ENCODE data around the gene LIMK2. TPM values are rescaled to one million over a fixed set of nuclear protein-coding genes. Genes with fewer than 3 reads are reported as not detected.

LIMK2 gene
- total RNA-seq, 1 experiment from 2014 or later, result 42.8 TPM

GRCh38 chr22:31253949-31254348 lies 41.9 kb downstream of the LIMK2 start (continued):
- no peak for TF ChIP-seq ZNF512 (CRISPR knock-in tag; IDR thresholded peaks at IDR 0.05; ENCODE audit: borderline replicate concordance)
- no peak for TF ChIP-seq NR1H2 (CRISPR knock-in tag; IDR thresholded peaks at IDR 0.05)
- TF ChIP-seq ZNF232 (CRISPR knock-in tag; IDR thresholded peaks at IDR 0.05), result no peak
- TF ChIP-seq ATF3 (CRISPR knock-in tag; conservative IDR thresholded peaks at IDR 0.05), result no peak

GRCh38 chr22:31259798-31260473 lies 47.8 kb downstream of the LIMK2 start:
- TF ChIP-seq JUN (CRISPR knock-in tag; IDR thresholded peaks at IDR 0.05), result no peak
- TF ChIP-seq ZNF232 (CRISPR knock-in tag; IDR thresholded peaks at IDR 0.05), result no peak
- TF ChIP-seq ATF1 (CRISPR knock-in tag; IDR thresholded peaks at IDR 0.05), result no peak
- no peak for TF ChIP-seq ZNF416 (CRISPR knock-in tag; IDR thresholded peaks at IDR 0.05)
- no peak for TF ChIP-seq ZNF138 (CRISPR knock-in tag; conservative IDR thresholded peaks at IDR 0.05)
- TF ChIP-seq NFATC4 (CRISPR knock-in tag; IDR thresholded peaks at IDR 0.05), result no peak
- TF ChIP-seq ETV6 (CRISPR knock-in tag; IDR thresholded peaks at IDR 0.05), result no peak
- no peak for TF ChIP-seq MLX (CRISPR knock-in tag; IDR thresholded peaks at IDR 0.05)
- TF ChIP-seq ZNF219 (CRISPR knock-in tag; IDR thresholded peaks at IDR 0.05; ENCODE audit: borderline replicate concordance), result no peak
- TF ChIP-seq CTCF (IDR thresholded peaks at IDR 0.05), result no peak
- no peak for TF ChIP-seq IRF1 (CRISPR knock-in tag; IDR thresholded peaks at IDR 0.05)
- TF ChIP-seq ZNF281 (CRISPR knock-in tag; IDR thresholded peaks at IDR 0.05), result no peak
- no peak for TF ChIP-seq ZNF512 (CRISPR knock-in tag; IDR thresholded peaks at IDR 0.05; ENCODE audit: borderline replicate concordance)
- TF ChIP-seq SMAD4 (CRISPR knock-in tag; IDR thresholded peaks at IDR 0.05), result no peak
- Mint-ChIP-seq H3K36me3 (peaks cover 38% of the 10 kb centered on the region), H3K9me3 (peaks cover 5% of the 10 kb centered on the region; the same call in 1 of the 2 replicates), H3K27me3 (ENCODE audit: low read depth) (no peaks in the 10 kb centered on the region), H3K4me1 (peaks cover 6% of the 10 kb centered on the region), H3K4me3 (no peak overlapping the region), H3K27ac (peak overlapping the region; percentile 11)
- ChIA-PET CTCF (no interaction called here), POLR2A (no interaction called here)
- DNase-seq (ENCODE audit: low spot score) (no peak), ATAC-seq (no peak)
